ENCODE results near the gene COPA. TPM values are rescaled to one million over a fixed set of nuclear protein-coding genes. Genes with fewer than 3 reads are reported as not detected.

COPA gene
- polyA plus RNA-seq, 1 of the 3 experiments (the other 2 are of a cell fraction) = 91.4 TPM

- WGBS (ENCODE audit: low lambda C conversion rate) = 93% methylated on average over 4 of the region's 4 CpGs
- Histone ChIP-seq H3K4me2 (no peak overlapping the region), H2AFZ (ENCODE audit: low read depth) (no peak overlapping the region), H3K27ac (ENCODE audit: low read depth in 2 of 2, low read length in 1 of 2) (no peak overlapping the region), H4K20me1 (ENCODE audit: insufficient read depth) (peaks cover 6% of the 10 kb centered on the region; the same call in 1 of the 2 replicates), H3F3A (replicated peaks; ENCODE audit: insufficient read depth) (peaks cover 23% of the 10 kb centered on the region), H3K27me3 (ENCODE audit: insufficient read depth) (no peaks in the 10 kb centered on the region), H3K9me2 (no peaks in the 10 kb centered on the region), H3K9ac (no peak overlapping the region), H3K36me3 (replicated peaks in 1 of 2; ENCODE audit: control insufficient read depth in 1 of 2, insufficient read depth in 2 of 2, low read length in 1 of 2) (peaks cover 83 to 94% of the 10 kb centered on the region in 2 experiments), H3K9me3 (no peaks in the 10 kb centered on the region), H3K79me2 (ENCODE audit: insufficient read depth) (peaks cover 8% of the 10 kb centered on the region; the same call in 1 of the 2 replicates), H3K4me3 (ENCODE audit: low read depth in 2 of 2, low read length in 1 of 2) (no peak overlapping the region), H3K4me1 (ENCODE audit: control insufficient read depth in 1 of 2, insufficient read depth in 2 of 2, low read depth in 1 of 2, low read length in 1 of 2) (no peaks in the 10 kb centered on the region)
- CTCF ChIA-PET = interaction anchor here (1.2 to 6.8 kb wide), 2 partner anchors 17 to 45 kb away, joined by 3 to 63 read pairs; no protein-coding TSS in a partner anchor
- POLR2A ChIA-PET = no interaction called here
- TF ChIP-seq RFX5 (IDR thresholded peaks at IDR 0.05; ENCODE audit: low read length) (no peak), EZH2phosphoT487 (IDR thresholded peaks at IDR 0.05; ENCODE audit: borderline replicate concordance, low read depth) (no peak), TCF12 (IDR thresholded peaks at IDR 0.05) (no peak), PBX3 (IDR thresholded peaks at IDR 0.05) (no peak), ZBTB33 (IDR thresholded peaks at IDR 0.05; ENCODE audit: borderline replicate concordance, low read depth) (no peak), YY1 (IDR thresholded peaks at IDR 0.05; ENCODE audit: low read depth) (no peak), TAF1 (IDR thresholded peaks at IDR 0.05; ENCODE audit: borderline replicate concordance, low read depth, low read length) (no peak), MXI1 (IDR thresholded peaks at IDR 0.05; ENCODE audit: low read depth, low read length) (no peak), MAX (IDR thresholded peaks at IDR 0.05; ENCODE audit: low read depth) (no peak), FOSL2 (IDR thresholded peaks at IDR 0.05; ENCODE audit: borderline replicate concordance, low read depth) (no peak), CHD2 (IDR thresholded peaks at IDR 0.05; ENCODE audit: low read length, partially characterized antibody) (no peak), CTCF (IDR thresholded peaks at IDR 0.05) (no peak), RCOR1 (IDR thresholded peaks at IDR 0.05; ENCODE audit: low read length) (no peak)
- no peak for DNase-seq
Measured at GRCh38 chr1:160308451-160309184, 34.4 kb downstream of the COPA start.
